NCI-H187 (cell line): Measurements from ENCODE around the gene RESF1.

ENCODE experiments used
- DNase-seq, 2 experiments: peaks; one replicate each; lab custom pipeline; 2025; lab: John Stamatoyannopoulos, UW

Gene RESF1

GRCh38 chr12:31961137-31961536, 1.9 kb downstream of the RESF1 start:
- no peak for DNase-seq

- DNase-seq: no peak
Measured at GRCh38 chr12:31962076-31962475, 2.9 kb downstream of the RESF1 start.

- DNase-seq: no peak
Measured at GRCh38 chr12:31964280-31964679, 5.1 kb downstream of the RESF1 start.

- DNase-seq: no peak
Measured at GRCh38 chr12:31965090-31965489, 5.9 kb downstream of the RESF1 start.

GRCh38 chr12:31966558-31967205, 7.5 kb downstream of the RESF1 start:
- DNase-seq: no peak

- DNase-seq: no peak
Measured at GRCh38 chr12:31967539-31967938, 8.3 kb downstream of the RESF1 start.

- DNase-seq: no peak
Measured at GRCh38 chr12:31970199-31970598, 11.0 kb downstream of the RESF1 start.

- DNase-seq: no peak
Measured at GRCh38 chr12:31973818-31974217, 14.6 kb downstream of the RESF1 start.

GRCh38 chr12:31974673-31975072, 15.5 kb downstream of the RESF1 start:
- DNase-seq: no peak

GRCh38 chr12:31984806-31985591, 25.8 kb downstream of the RESF1 start:
- no peak for DNase-seq

- DNase-seq: no peak
Measured at GRCh38 chr12:31985832-31986231, 26.6 kb downstream of the RESF1 start.

- no peak for DNase-seq
Measured at GRCh38 chr12:31989571-31990362, 30.6 kb downstream of the RESF1 start.

GRCh38 chr12:31991146-31991545, 31.9 kb downstream of the RESF1 start:
- no peak for DNase-seq

GRCh38 chr12:31991815-31992214, 32.6 kb downstream of the RESF1 start:
- DNase-seq: no peak

- DNase-seq: no peak
Measured at GRCh38 chr12:31999692-32000091, 40.5 kb downstream of the RESF1 start.

- DNase-seq: no peak
Measured at GRCh38 chr12:32000373-32001005, 41.3 kb downstream of the RESF1 start.

GRCh38 chr12:32002848-32003493, 43.8 kb downstream of the RESF1 start:
- DNase-seq: no peak

GRCh38 chr12:32003654-32004053, 44.4 kb downstream of the RESF1 start:
- no peak for DNase-seq

- no peak for DNase-seq
Measured at GRCh38 chr12:32005496-32006125, 46.4 kb downstream of the RESF1 start.
